GM10266 (cell line): ENCODE measurements around the gene TCP1.

Experiments
- DNase-seq: peaks from one replicate; pipeline ENCODE4 v3.0.0; 2012; ENCODE audit errors: extremely low spot score
- CTCF ChIP-seq: IDR thresholded peaks from 2 replicates; pipeline ENCODE4 v1.5.1; 2012; ENCODE audit warnings: mild to moderate bottlenecking, low read depth; ENCODE audit not compliant: control insufficient read depth, insufficient read depth; ENCODE audit errors: missing control alignments

Gene TCP1

GRCh38 chr6:159788753-159789376 is 537 bp downstream of the TCP1 start:
- TF ChIP-seq CTCF: no peak
- DNase-seq: no peak

- no peak for DNase-seq
- TF ChIP-seq CTCF: no peak
Measured at GRCh38 chr6:159788276-159788675, 1.1 kb downstream of the TCP1 start.

GRCh38 chr6:159778542-159779103 is 10.8 kb downstream of the TCP1 start:
- no peak for TF ChIP-seq CTCF
- no peak for DNase-seq

- no peak for TF ChIP-seq CTCF
- DNase-seq: no peak
Measured at GRCh38 chr6:159778131-159778530, 11.3 kb downstream of the TCP1 start.

- no peak for DNase-seq
- TF ChIP-seq CTCF: no peak
Measured at GRCh38 chr6:159777240-159777904, 12.0 kb downstream of the TCP1 start.

GRCh38 chr6:159772196-159772595 is 17.2 kb downstream of the TCP1 start:
- no peak for TF ChIP-seq CTCF
- DNase-seq: no peak

- no peak for DNase-seq
- TF ChIP-seq CTCF: no peak
Measured at GRCh38 chr6:159769470-159769869, 19.9 kb downstream of the TCP1 start.
